Liver (tissue), 3 donors: ENCODE data around the gene FTCD.

Source experiments
- ATF3 ChIP-seq: IDR thresholded peaks from 2 replicates; pipeline ENCODE4 v1.6.1; 2016; ENCODE audit warnings: antibody characterized with exemption
- CTCF ChIP-seq: fragments of 150-350 bp; IDR thresholded peaks from 2 replicates; pipeline ENCODE4 v1.5.1; 2017; ENCODE audit warnings: improper control_type of control experiment, low read depth, low read length; ENCODE audit not compliant: missing input control
- HNF4G ChIP-seq: IDR thresholded peaks from 2 replicates; pipeline ENCODE4 v1.6.1; 2016; ENCODE audit warnings: antibody characterized with exemption
- JUND ChIP-seq, 2 donors: IDR thresholded peaks; 2 replicates each; pipeline ENCODE4 v1.6.1; 2016; ENCODE audit warnings: antibody characterized with exemption in 2 of 2
- RAD21 ChIP-seq, 2 donors: IDR thresholded peaks; 2 replicates each; pipeline ENCODE4 v1.6.1; 2016; ENCODE audit warnings: antibody characterized with exemption in 2 of 2, mild to moderate bottlenecking in 2 of 2
- REST ChIP-seq: IDR thresholded peaks from 2 replicates; pipeline ENCODE4 v1.6.1; 2016; ENCODE audit warnings: antibody characterized with exemption, mild to moderate bottlenecking
- YY1 ChIP-seq: IDR thresholded peaks from 2 replicates; pipeline ENCODE4 v1.6.1; 2016; ENCODE audit warnings: antibody characterized with exemption, mild to moderate bottlenecking
- TF ChIP-seq, protein P1 (sequence below): IDR thresholded peaks from 2 replicates; pipeline ENCODE4 v1.6.1; 2016; ENCODE audit warnings: antibody characterized with exemption
- donor health status: healthy.
- donor health status: healthy.

GRCh38 chr21:46195595-46196195, 40.3 kb upstream of the FTCD start:
- TF ChIP-seq CTCF (no peak), YY1 (no peak), JUND (IDR thresholded peaks at IDR 0.05) (no peak), REST (no peak), RAD21 (IDR thresholded peaks at IDR 0.05) (no peak), ATF3 (no peak), HNF4G (no peak)
- TF ChIP-seq, protein P1, sequence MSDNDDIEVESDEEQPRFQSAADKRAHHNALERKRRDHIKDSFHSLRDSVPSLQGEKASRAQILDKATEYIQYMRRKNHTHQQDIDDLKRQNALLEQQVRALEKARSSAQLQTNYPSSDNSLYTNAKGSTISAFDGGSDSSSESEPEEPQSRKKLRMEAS: no peak
